HCT116 (cell line): ENCODE results near the gene TRERF1. TPM values are rescaled to one million over a fixed set of nuclear protein-coding genes. Genes with fewer than 3 reads are reported as not detected.
A peak's percentile ranks its signal among the peaks of the same experiment; 100 is the strongest.

Experiments used
- ATAC-seq: fragments of 200-7000 bp; cut with Tn5 transposase; 2 replicates; pipeline ENCODE4 v1.9.1; 2020; ENCODE audit warnings: mild to moderate bottlenecking, moderate library complexity
- BruUV-seq: library from RNA; stranded (reverse); fragments of 400-500 nt; replicated peaks from 2 replicates; lab custom pipeline; 2021; lab: Mats Ljungman, UMichigan
- CTCF ChIA-PET: fragments of 300-600 bp; sonication (Branson Sonifier 250); formaldehyde crosslinking; loops from one replicate; lab custom pipeline; 2021; ENCODE audit warnings: antibody characterized with exemption; lab: Charles Lee
- POLR2A ChIA-PET: fragments of 300-600, 350-600 bp; sonication (Branson Sonifier 250); formaldehyde crosslinking; loops from one replicate; lab custom pipeline; 2021; ENCODE audit warnings: antibody characterized with exemption; lab: Charles Lee
- RAD21 ChIA-PET, 2 experiments: fragments of 300-600 bp; sonication (Branson Sonifier 250); formaldehyde crosslinking; loops; one replicate each; lab custom pipeline; 2023; ENCODE audit warnings: low total read pairs in 2 of 2; ENCODE audit not compliant: uncharacterized antibody in 2 of 2, unreplicated experiment in 2 of 2, low non-redundant PET in 1 of 2; lab: Charles Lee
- DNase-seq: peaks from one replicate; pipeline ENCODE4 v3.0.0-alpha.2; 2010; ENCODE audit warnings: low read depth, low spot score
- H2AFZ ChIP-seq: fragments of 200-600 bp; shearing (Covaris generic), sonication (generic); 2 replicates; pipeline ENCODE4 v1.6.1; 2017; ENCODE audit warnings: low read depth, mixed run types, mixed read lengths, antibody characterized with exemption, low read length; ENCODE audit not compliant: poor library complexity, severe bottlenecking
- H3K27ac ChIP-seq: 2 replicates; pipeline ENCODE4 v1.5.1; 2012; ENCODE audit warnings: low read depth, low read length
- H3K27me3 ChIP-seq: fragments of 200-600 bp; sonication (generic); 2 replicates; pipeline ENCODE4 v1.6.1; 2016; ENCODE audit warnings: mixed run types, low read length, mixed read lengths; ENCODE audit not compliant: insufficient read depth
- H3K36me3 ChIP-seq, 2 experiments: fragments of 200-500 bp in 1 of 2; fragments of 200-600 bp in 1 of 2; sonication (Bioruptor generic) in 1 of 2; sonication (generic) in 1 of 2; 2 replicates each; pipeline versions ENCODE4 v1.5.1 to v1.6.1; 2014 to 2016; ENCODE audit warnings: low read length in 2 of 2, inconsistent platforms in 1 of 2, mixed read lengths in 1 of 2, mixed run types in 1 of 2; ENCODE audit not compliant: insufficient read depth in 2 of 2, control insufficient read depth in 1 of 2
- H3K4me1 ChIP-seq, 2 experiments: fragments of 200-600 bp in 1 of 2; sonication (generic) in 1 of 2; 2 replicates each; pipeline versions ENCODE4 v1.5.1 to v1.6.1; 2012 to 2017; ENCODE audit warnings: low read length in 2 of 2, inconsistent platforms in 1 of 2, mild to moderate bottlenecking in 1 of 2, mixed read lengths in 1 of 2, mixed run types in 1 of 2, moderate library complexity in 1 of 2; ENCODE audit not compliant: insufficient read depth in 2 of 2, control insufficient read depth in 1 of 2
- H3K4me2 ChIP-seq: fragments of 200-600 bp; sonication (generic); 2 replicates; pipeline ENCODE4 v1.6.1; 2017; ENCODE audit warnings: mixed run types, low read length, mixed read lengths
- H3K4me3 ChIP-seq, 2 experiments: fragments of 200-600 bp in 1 of 2; sonication (generic) in 1 of 2; replicated peaks in 1 of 2; 2 replicates each; pipeline ENCODE4 v1.5.1; 2011 to 2016; ENCODE audit warnings: low read length in 2 of 2, control low read depth in 1 of 2, low read depth in 1 of 2, mild to moderate bottlenecking in 1 of 2, mixed read lengths in 1 of 2, mixed run types in 1 of 2
- H3K79me2 ChIP-seq: fragments of 200-600 bp; sonication (generic); 2 replicates; pipeline ENCODE4 v1.6.1; 2017; ENCODE audit warnings: mild to moderate bottlenecking, mixed run types, low read length, moderate library complexity, mixed read lengths; ENCODE audit not compliant: insufficient read depth
- H3K9ac ChIP-seq: fragments of 200-600 bp; sonication (generic); 2 replicates; pipeline ENCODE4 v1.6.1; 2016; ENCODE audit warnings: low read length, mixed read lengths
- H3K9me2 ChIP-seq: fragments of 200-600 bp; sonication (generic), shearing (Covaris generic); 2 replicates; pipeline ENCODE4 v1.6.1; 2017; ENCODE audit warnings: mixed run types, mild to moderate bottlenecking, moderate library complexity; ENCODE audit not compliant: insufficient read depth
- H3K9me3 ChIP-seq, 2 experiments: fragments of 200-500 bp in 1 of 2; fragments of 200-600 bp in 1 of 2; sonication (Bioruptor generic) in 1 of 2; sonication (generic) in 1 of 2; 2 replicates each; pipeline ENCODE4 v1.6.1; 2014 to 2017; ENCODE audit warnings: low read length in 2 of 2, mixed read lengths in 2 of 2, inconsistent platforms in 1 of 2, low read depth in 1 of 2, mild to moderate bottlenecking in 1 of 2, mixed run types in 1 of 2, moderate library complexity in 1 of 2; ENCODE audit not compliant: control insufficient read depth in 1 of 2, insufficient read depth in 1 of 2
- H4K20me1 ChIP-seq: fragments of 200-600 bp; sonication (generic), shearing (Covaris generic); 2 replicates; pipeline ENCODE4 v1.6.1; 2017; ENCODE audit warnings: mixed run types, mild to moderate bottlenecking, moderate library complexity; ENCODE audit not compliant: insufficient read depth
- CBX3 ChIP-seq: IDR thresholded peaks from 2 replicates; pipeline ENCODE4 v1.6.1; 2012; ENCODE audit warnings: low read depth
- CTCF ChIP-seq, 3 experiments: fragments of 200-600 bp in 1 of 3; sonication (generic) in 1 of 3; IDR thresholded peaks in 2 of 3; conservative IDR thresholded peaks in 1 of 3; 2 replicates each; pipeline ENCODE4 v1.5.1; 2012 to 2017; ENCODE audit warnings: low read depth in 2 of 3, low read length in 2 of 3, antibody characterized with exemption in 1 of 3, borderline replicate concordance in 1 of 3, control low read depth in 1 of 3, mild to moderate bottlenecking in 1 of 3, mixed read lengths in 1 of 3, mixed run types in 1 of 3, moderate library complexity in 1 of 3; ENCODE audit not compliant: insufficient read depth in 1 of 3
- EGR1 ChIP-seq: IDR thresholded peaks from 2 replicates; pipeline ENCODE4 v1.6.1; 2012; ENCODE audit warnings: low read depth
- EZH2 ChIP-seq: fragments of 200-600 bp; sonication (generic); IDR thresholded peaks from 2 replicates; pipeline ENCODE4 v1.6.1; 2017; ENCODE audit warnings: antibody characterized with exemption, mixed run types
- FOSL1 ChIP-seq: IDR thresholded peaks from 2 replicates; pipeline ENCODE4 v1.6.1; 2012; ENCODE audit warnings: low read depth
- MAX ChIP-seq: IDR thresholded peaks from 2 replicates; pipeline ENCODE4 v1.6.1; 2012
- POLR2A ChIP-seq: IDR thresholded peaks from 2 replicates; pipeline ENCODE4 v1.7.0; 2011; ENCODE audit warnings: borderline replicate concordance; ENCODE audit not compliant: insufficient read depth, insufficient read length; ENCODE audit errors: extremely low read depth
- POLR2AphosphoS5 ChIP-seq: IDR thresholded peaks from 2 replicates; pipeline ENCODE4 v1.6.1; 2011; ENCODE audit warnings: mild to moderate bottlenecking, low read depth, low read length, moderate library complexity
- RAD21 ChIP-seq: IDR thresholded peaks from 2 replicates; pipeline ENCODE4 v1.6.1; 2012; ENCODE audit warnings: low read depth, mild to moderate bottlenecking
- REST ChIP-seq: IDR thresholded peaks from 2 replicates; pipeline ENCODE4 v1.6.1; 2012; ENCODE audit warnings: low read depth
- SP1 ChIP-seq: IDR thresholded peaks from 2 replicates; pipeline ENCODE4 v1.6.1; 2012; ENCODE audit warnings: low read depth
- SRF ChIP-seq: IDR thresholded peaks from 2 replicates; pipeline ENCODE4 v1.6.1; 2012; ENCODE audit warnings: low read depth
- ZBTB33 ChIP-seq: IDR thresholded peaks from 2 replicates; pipeline ENCODE4 v1.6.1; 2011; ENCODE audit warnings: mild to moderate bottlenecking, low read length, moderate library complexity; ENCODE audit not compliant: insufficient replicate concordance; ENCODE audit errors: extremely low read depth
- intact Hi-C: fragments of 100-400 bp; cut with micrococcal nuclease; formaldehyde crosslinking; loops from 2 replicates; pipeline ENCODE4 v1.10.0; 2022
- total RNA-seq: library from RNA; stranded (reverse); gene quantifications from one replicate; pipeline ENCODE4 v1.2.1, GENCODE V29; 2021; ENCODE audit not compliant: unreplicated experiment

TRERF1 gene
- total RNA-seq, 1 experiment from 2014 or later: 12.4 TPM

- TF ChIP-seq CTCF (IDR thresholded peaks at IDR 0.05 in 2 of 3, conservative IDR thresholded peaks at IDR 0.05 in 1 of 3; ENCODE audit: borderline replicate concordance in 1 of 3, insufficient read depth in 1 of 3, low read depth in 2 of 3, low read length in 2 of 3) (no peak), ZBTB33 (no peak), CBX3 (no peak), POLR2A (no peak), RAD21 (no peak), SRF (no peak), POLR2AphosphoS5 (no peak), REST (no peak), SP1 (no peak), MAX (no peak), EZH2 (no peak), EGR1 (no peak), FOSL1 (no peak)
- DNase-seq (no peak), ATAC-seq (no peak)
- Histone ChIP-seq H2AFZ (no peak overlapping the region), H4K20me1 (no peaks in the 10 kb centered on the region), H3K9ac (no peak overlapping the region), H3K79me2 (no peaks in the 10 kb centered on the region), H3K4me1 (peaks cover 2 to 21% of the 10 kb centered on the region in 2 experiments; a peak in 3 of 4 replicates), H3K36me3 (peaks cover 14 to 23% of the 10 kb centered on the region in 2 experiments; a peak in 3 of 4 replicates), H3K27ac (no peak overlapping the region), H3K4me2 (peak overlapping the region; percentile 36; the same call in 1 of the 2 replicates), H3K4me3 (no peak overlapping the region), H3K9me2 (no peaks in the 10 kb centered on the region), H3K9me3 (no peaks in the 10 kb centered on the region), H3K27me3 (no peaks in the 10 kb centered on the region)
- CTCF ChIA-PET: interaction anchor here (1.4 kb wide), 1 partner anchor 10 kb away, joined by 7 read pairs; no protein-coding TSS in a partner anchor
- intact Hi-C loops: no loop called here
- RAD21 ChIA-PET: no interaction called here
- POLR2A ChIA-PET: no interaction called here
- no TSS peak for BruUV-seq
These were observed 246.9 kb downstream of the TRERF1 start for GRCh38 chr6:42204768-42205282.
